CD14-positive monocyte (primary cell): ENCODE results near the gene MKI67. TPM values are rescaled to one million over a fixed set of nuclear protein-coding genes. Genes with fewer than 3 reads are reported as not detected.
"Not testable (repeated sequence)": the region's sequence is repeated elsewhere in the genome, so short reads cannot be mapped to it uniquely, and the experiment has no call there.

Experiments
- DNase-seq, 3 donors: peaks; one replicate each; pipeline ENCODE4 v3.0.0-alpha.2; 2011 to 2022
- H2AFZ ChIP-seq: 2 replicates; pipeline ENCODE4 v1.6.0; 2012; ENCODE audit warnings: mild to moderate bottlenecking, low read depth, low read length, inconsistent platforms; ENCODE audit not compliant: insufficient read depth, poor library complexity, severe bottlenecking
- H3K27ac ChIP-seq, 2 donors: 1 replicate in 1 of 2; 2 replicates in 1 of 2; pipeline ENCODE4 v1.5.1; 2012 to 2013; ENCODE audit warnings: low read length in 2 of 2, control low read depth in 1 of 2, inconsistent platforms in 1 of 2, low read depth in 1 of 2, mild to moderate bottlenecking in 1 of 2
- H3K27me3 ChIP-seq, 2 donors: one replicate each; pipeline versions ENCODE4 v1.6.0 to v1.6.1; 2011 to 2013; ENCODE audit warnings: low read length in 2 of 2; ENCODE audit not compliant: control insufficient read depth in 2 of 2, insufficient read depth in 2 of 2
- H3K36me3 ChIP-seq, 2 donors: replicated peaks in 1 of 2; 1 replicate in 1 of 2; 2 replicates in 1 of 2; pipeline versions ENCODE4 v1.5.1 to v1.6.1; 2012 to 2013; ENCODE audit warnings: low read length in 2 of 2, control low read depth in 1 of 2, inconsistent platforms in 1 of 2, mild to moderate bottlenecking in 1 of 2; ENCODE audit not compliant: insufficient read depth in 2 of 2, control insufficient read depth in 1 of 2
- H3K4me1 ChIP-seq, 2 donors: 1 replicate in 1 of 2; 2 replicates in 1 of 2; pipeline versions ENCODE4 v1.5.1 to v1.6.1; 2012 to 2013; ENCODE audit warnings: low read length in 2 of 2, control low read depth in 1 of 2, inconsistent platforms in 1 of 2, mild to moderate bottlenecking in 1 of 2, moderate library complexity in 1 of 2; ENCODE audit not compliant: insufficient read depth in 2 of 2, control insufficient read depth in 1 of 2
- H3K4me2 ChIP-seq: replicated peaks from 2 replicates; pipeline ENCODE3; 2012; ENCODE audit warnings: low read length, moderate library complexity, mild to moderate bottlenecking; ENCODE audit not compliant: poor library complexity, severe bottlenecking; ENCODE audit errors: extremely low read depth
- H3K4me3 ChIP-seq, 3 experiments: fragments of 200-600 bp in 1 of 3; sonication (generic) in 1 of 3; replicated peaks in 1 of 3; 1 replicate in 2 of 3; 2 replicates in 1 of 3; pipeline ENCODE4 v1.5.1; 2011 to 2013; ENCODE audit warnings: low read length in 3 of 3, mild to moderate bottlenecking in 3 of 3, control low read depth in 2 of 3, low read depth in 2 of 3, inconsistent platforms in 1 of 3, moderate library complexity in 1 of 3
- H3K79me2 ChIP-seq: 2 replicates; pipeline ENCODE4 v1.6.0; 2012; ENCODE audit warnings: mild to moderate bottlenecking, control low read depth, inconsistent platforms, low read length, moderate library complexity; ENCODE audit not compliant: insufficient read depth
- H3K9ac ChIP-seq: 2 replicates; pipeline ENCODE4 v1.6.0; 2017; ENCODE audit warnings: low read length, mild to moderate bottlenecking; ENCODE audit not compliant: insufficient read depth, poor library complexity, severe bottlenecking
- H3K9me3 ChIP-seq, 2 donors: replicated peaks in 1 of 2; 1 replicate in 1 of 2; 2 replicates in 1 of 2; pipeline versions ENCODE4 v1.5.1 to v1.6.1; 2012 to 2013; ENCODE audit warnings: low read length in 2 of 2, control low read depth in 1 of 2; ENCODE audit not compliant: control insufficient read depth in 1 of 2, insufficient read depth in 1 of 2
- H4K20me1 ChIP-seq: 2 replicates; pipeline ENCODE4 v1.6.0; 2012; ENCODE audit warnings: mild to moderate bottlenecking, low read length, control low read depth, moderate library complexity; ENCODE audit not compliant: insufficient read depth
- H3K27ac Mint-ChIP-seq, 7 donors: one replicate each; pipeline ENCODE4 v1.8.0; 2020; ENCODE audit warnings: mild to moderate bottlenecking in 7 of 7, mixed read lengths in 7 of 7, moderate library complexity in 6 of 7, inconsistent platforms in 2 of 7
- H3K27me3 Mint-ChIP-seq, 3 donors: one replicate each; pipeline ENCODE4 v1.8.0; 2021 to 2022; ENCODE audit warnings: low read depth in 3 of 3, mild to moderate bottlenecking in 3 of 3, mixed read lengths in 3 of 3, moderate library complexity in 3 of 3, inconsistent platforms in 1 of 3
- H3K36me3 Mint-ChIP-seq, 2 donors: one replicate each; pipeline ENCODE4 v1.8.0; 2020; ENCODE audit warnings: mixed read lengths in 2 of 2, inconsistent platforms in 1 of 2, mild to moderate bottlenecking in 1 of 2
- H3K4me1 Mint-ChIP-seq: one replicate; pipeline ENCODE4 v1.8.0; 2020; ENCODE audit warnings: mild to moderate bottlenecking, mixed read lengths
- H3K4me3 Mint-ChIP-seq, 2 donors: one replicate each; pipeline ENCODE4 v1.8.0; 2020; ENCODE audit warnings: mild to moderate bottlenecking in 2 of 2, mixed read lengths in 2 of 2, moderate library complexity in 1 of 2
- H3K9me3 Mint-ChIP-seq, 7 donors: one replicate each; pipeline ENCODE4 v1.8.0; 2020 to 2022; ENCODE audit warnings: mixed read lengths in 7 of 7, mild to moderate bottlenecking in 6 of 7, moderate library complexity in 6 of 7, inconsistent platforms in 2 of 7
- WGBS: methylation state at CpG from one replicate; pipeline ENCODE4 v1.1.5; 2013; ENCODE audit warnings: missing lambda C conversion rate; ENCODE audit not compliant: insufficient coverage; 5-methylcytosine and 5-hydroxymethylcytosine counted together
- intact Hi-C, 2 donors: fragments of 100-400 bp; cut with micrococcal nuclease; formaldehyde crosslinking; loops; one replicate each; pipeline versions ENCODE4 v1.15.0 to v1.15.1; 2023
- polyA plus RNA-seq, 3 donors: library from polyadenylated mRNA; depleted of rRNA in 1 of 3; unstranded in 2 of 3; stranded (reverse) in 1 of 3; fragments of 300-500 nt in 2 of 3; fragments of >200 nt in 1 of 3; fragmentation: Illumina TruSeq in 2 of 3; gene quantifications; 1 replicate in 2 of 3; 2 replicates in 1 of 3; pipeline ENCODE4 v1.2.3, GENCODE V29; 2012 to 2021
- TF ChIP-seq, protein P1 (sequence below): fragments of 200-600 bp; IDR thresholded peaks from one replicate; pipeline ENCODE4 v1.8.0; 2022; ENCODE audit warnings: antibody characterized with exemption, mild to moderate bottlenecking

MKI67 gene
- polyA plus RNA-seq, 3 donors, result 0.02 to 0.05 TPM; not detected in 1

DNA sequence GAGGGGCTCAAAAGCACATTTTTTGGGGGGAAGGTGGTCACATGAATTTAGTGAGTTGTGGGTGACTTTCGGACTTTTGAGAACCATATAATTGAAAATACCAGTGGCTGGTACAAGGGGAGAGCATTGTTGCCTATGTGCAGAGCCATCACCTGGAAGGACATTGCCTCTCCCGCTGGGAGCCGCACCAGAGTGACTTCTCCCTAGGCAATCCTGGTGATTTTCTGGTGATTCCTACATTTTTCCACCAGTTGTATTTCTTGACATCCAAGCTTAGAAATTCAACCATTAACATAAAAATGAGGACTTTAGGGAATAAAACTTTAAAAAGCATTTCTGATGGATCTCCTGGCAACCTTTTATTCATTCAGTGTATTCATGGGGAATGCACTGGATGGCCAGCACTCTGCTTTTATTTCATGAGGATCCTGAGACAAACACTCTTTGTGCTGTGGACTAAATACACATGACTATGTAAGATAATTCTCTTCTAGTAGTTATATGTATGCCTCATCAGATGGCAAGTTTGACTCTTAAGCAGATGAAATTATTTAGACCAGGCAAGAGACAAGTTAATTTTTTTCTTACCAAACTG, 41.8 kb upstream of the MKI67 start:
- Histone ChIP-seq H3K79me2 (no peaks in the 10 kb centered on the region), H3K9me3 (peaks cover 6 to 7% of the 10 kb centered on the region in 2 donors), H3K36me3 (no peaks in the 10 kb centered on the region), H3K27ac (no peak overlapping the region), H3K27me3 (no peaks in the 10 kb centered on the region), H4K20me1 (no peaks in the 10 kb centered on the region), H3K9ac (no peak overlapping the region), H3K4me2 (no peak overlapping the region), H3K4me3 (no peak overlapping the region), H2AFZ (no peak overlapping the region), H3K4me1 (no peaks in the 10 kb centered on the region)
- TF ChIP-seq, protein P1, sequence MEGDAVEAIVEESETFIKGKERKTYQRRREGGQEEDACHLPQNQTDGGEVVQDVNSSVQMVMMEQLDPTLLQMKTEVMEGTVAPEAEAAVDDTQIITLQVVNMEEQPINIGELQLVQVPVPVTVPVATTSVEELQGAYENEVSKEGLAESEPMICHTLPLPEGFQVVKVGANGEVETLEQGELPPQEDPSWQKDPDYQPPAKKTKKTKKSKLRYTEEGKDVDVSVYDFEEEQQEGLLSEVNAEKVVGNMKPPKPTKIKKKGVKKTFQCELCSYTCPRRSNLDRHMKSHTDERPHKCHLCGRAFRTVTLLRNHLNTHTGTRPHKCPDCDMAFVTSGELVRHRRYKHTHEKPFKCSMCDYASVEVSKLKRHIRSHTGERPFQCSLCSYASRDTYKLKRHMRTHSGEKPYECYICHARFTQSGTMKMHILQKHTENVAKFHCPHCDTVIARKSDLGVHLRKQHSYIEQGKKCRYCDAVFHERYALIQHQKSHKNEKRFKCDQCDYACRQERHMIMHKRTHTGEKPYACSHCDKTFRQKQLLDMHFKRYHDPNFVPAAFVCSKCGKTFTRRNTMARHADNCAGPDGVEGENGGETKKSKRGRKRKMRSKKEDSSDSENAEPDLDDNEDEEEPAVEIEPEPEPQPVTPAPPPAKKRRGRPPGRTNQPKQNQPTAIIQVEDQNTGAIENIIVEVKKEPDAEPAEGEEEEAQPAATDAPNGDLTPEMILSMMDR, result no peak
- DNase-seq, result no peak
- Mint-ChIP-seq H3K36me3 (no peaks in the 10 kb centered on the region), H3K27ac (no peak overlapping the region), H3K9me3 (peaks cover 6 to 18% (median 13%) of the 10 kb centered on the region in 7 donors), H3K4me1 (no peaks in the 10 kb centered on the region), H3K4me3 (no peak overlapping the region), H3K27me3 (peaks cover 8 to 15% (median 15%) of the 10 kb centered on the region in 3 donors)
- intact Hi-C loops, result no loop called here
- WGBS, result 100% methylated on average over 1 of the region's 3 CpGs

DNA sequence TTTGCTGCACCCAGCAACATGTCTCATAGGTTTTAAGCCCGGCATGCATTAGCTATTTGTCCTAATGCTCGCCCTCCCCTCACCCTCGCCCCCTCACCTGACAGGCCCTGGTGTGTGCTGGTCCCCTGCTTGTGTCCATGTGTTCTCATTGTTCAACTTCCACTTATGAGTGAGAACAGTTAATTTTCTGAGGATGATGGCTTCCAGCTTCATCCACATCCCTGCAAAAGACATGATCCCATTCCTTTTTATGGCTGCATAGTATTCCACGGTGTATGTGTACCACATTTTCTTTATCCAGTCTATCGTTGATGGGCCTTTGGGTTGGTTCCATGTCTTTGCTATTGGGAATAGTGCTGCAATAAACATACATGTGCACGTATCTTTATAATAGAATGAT, 40.9 kb upstream of the MKI67 start:
- H4K20me1 ChIP-seq, H3K4me2 ChIP-seq, H3K27ac Mint-ChIP-seq, H3K36me3 ChIP-seq, H2AFZ ChIP-seq, H3K4me3 Mint-ChIP-seq, H3K27me3 ChIP-seq, DNase-seq, H3K9me3 ChIP-seq, H3K4me1 Mint-ChIP-seq, H3K79me2 ChIP-seq, H3K4me3 ChIP-seq, H3K4me1 ChIP-seq, H3K36me3 Mint-ChIP-seq, intact Hi-C loops, H3K9ac ChIP-seq, H3K9me3 Mint-ChIP-seq, H3K27ac ChIP-seq: not testable (repeated sequence)
- peaks cover 5 to 17% (median 13%) of the 10 kb centered on the region in 3 donors for H3K27me3 Mint-ChIP-seq
- no CpG with 5 or more reads among the region's 6 CpGs for WGBS
